Left renal cortex interstitium (tissue), 4 donors: ENCODE results near the gene CCDC47. TPM values are rescaled to one million over a fixed set of nuclear protein-coding genes. Genes with fewer than 3 reads are reported as not detected.

Experiments
- DNase-seq, 4 donors: peaks; one replicate each; pipeline ENCODE4 v3.0.0-alpha.2; 2013; ENCODE audit warnings: low read depth in 4 of 4, low spot score in 2 of 4, missing footprints in 1 of 4
- polyA plus RNA-seq, 4 donors: library from polyadenylated mRNA; unstranded; fragments of 120-200 nt; gene quantifications; one replicate each; pipeline ENCODE4 v1.2.1, GENCODE V29; 2013; ENCODE audit not compliant: insufficient read length in 4 of 4

Gene CCDC47
- polyA plus RNA-seq, 4 donors: 86.9 to 126 (median 108) TPM

DNA sequence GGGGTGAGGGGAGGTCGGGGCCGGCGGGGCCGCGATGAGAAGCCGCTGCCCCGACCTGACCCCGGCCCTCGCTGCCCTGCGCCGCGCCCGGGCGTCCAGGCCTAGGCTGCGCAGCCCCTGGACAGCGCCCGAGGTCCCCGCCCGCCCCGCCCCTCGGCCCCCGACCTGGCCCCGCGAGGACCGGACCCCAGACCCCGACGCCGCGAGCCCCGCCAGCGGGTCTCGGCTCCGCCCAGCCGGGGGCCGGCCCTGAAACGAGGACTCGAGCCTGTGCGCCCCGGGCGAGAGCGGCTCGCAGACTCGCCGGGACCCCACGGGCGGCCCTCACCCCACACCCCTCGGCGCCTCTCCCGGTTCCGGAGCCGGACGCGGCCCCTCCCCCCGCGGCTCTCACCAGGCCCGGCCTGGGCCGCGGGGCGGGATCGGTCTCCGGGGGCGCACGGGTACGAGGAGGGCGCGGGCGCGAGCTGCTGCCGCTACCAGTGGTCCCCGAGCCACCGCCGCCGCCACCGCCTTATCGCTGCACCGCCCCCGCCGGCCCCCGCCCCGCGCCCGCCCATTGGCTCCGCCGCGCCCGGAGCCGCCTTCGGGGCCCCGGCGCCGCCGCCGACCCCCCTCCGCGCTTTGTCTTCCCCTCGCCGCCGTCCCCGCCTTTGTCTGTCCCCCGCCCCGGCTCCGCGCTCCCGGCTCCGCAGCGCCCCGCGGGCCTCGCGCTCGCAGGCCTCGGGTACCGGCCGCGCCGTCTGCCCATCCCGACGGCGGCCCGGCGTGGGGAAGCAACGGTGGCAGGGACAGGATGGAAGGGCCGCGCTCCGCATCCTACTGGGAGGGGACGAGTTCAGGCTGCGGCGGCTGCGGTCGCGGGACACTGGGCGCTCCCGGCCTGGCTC lies 73.5 kb downstream of the CCDC47 start, which contains the start of gene LIMD2:
LIMD2 (minus strand) TSS at position 488 of the 890 bp plus-strand sequence. CDS start 827 bp downstream, outside the sequence.
- DNase-seq: peak in 1 of 4 donors; percentile 21

DNA sequence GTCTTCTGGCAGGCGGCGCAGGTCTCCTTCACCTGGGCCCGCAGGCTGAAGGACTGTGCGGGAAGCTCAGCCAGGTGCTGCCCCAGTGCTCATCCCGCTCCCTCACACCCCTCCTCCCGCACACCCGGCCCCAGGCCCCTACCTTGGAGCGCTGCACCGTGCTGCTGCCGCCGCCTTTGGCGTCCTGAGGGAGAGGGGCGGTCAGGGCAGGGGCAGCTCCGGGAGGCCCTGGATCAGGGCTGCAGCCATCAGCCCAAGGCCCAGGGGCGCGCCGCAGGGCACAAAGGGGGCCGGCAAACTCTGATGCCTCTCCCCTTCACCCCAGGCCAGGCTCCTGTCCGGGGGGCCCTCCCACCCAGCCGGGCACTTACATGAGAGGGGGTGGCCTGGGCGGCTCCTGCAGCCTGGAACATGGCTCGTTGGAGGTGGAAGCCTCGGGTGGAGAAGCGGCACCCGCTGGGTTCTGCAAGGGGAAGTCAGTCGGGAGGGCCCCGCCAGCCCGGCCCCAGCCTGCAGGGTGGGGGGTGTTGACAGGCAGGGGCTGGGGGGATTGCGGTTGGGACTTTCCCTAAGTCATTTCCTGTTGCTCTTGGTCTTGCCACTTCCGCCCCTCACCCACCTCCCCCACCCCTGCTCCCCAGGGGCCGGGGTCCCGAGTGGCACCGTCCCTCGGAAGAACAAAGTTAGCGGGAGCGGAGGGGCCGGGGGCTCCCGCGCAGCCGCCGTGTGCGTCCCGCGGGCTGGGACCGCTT lies 74.3 kb downstream of the CCDC47 start:
- DNase-seq: no peak

DNA sequence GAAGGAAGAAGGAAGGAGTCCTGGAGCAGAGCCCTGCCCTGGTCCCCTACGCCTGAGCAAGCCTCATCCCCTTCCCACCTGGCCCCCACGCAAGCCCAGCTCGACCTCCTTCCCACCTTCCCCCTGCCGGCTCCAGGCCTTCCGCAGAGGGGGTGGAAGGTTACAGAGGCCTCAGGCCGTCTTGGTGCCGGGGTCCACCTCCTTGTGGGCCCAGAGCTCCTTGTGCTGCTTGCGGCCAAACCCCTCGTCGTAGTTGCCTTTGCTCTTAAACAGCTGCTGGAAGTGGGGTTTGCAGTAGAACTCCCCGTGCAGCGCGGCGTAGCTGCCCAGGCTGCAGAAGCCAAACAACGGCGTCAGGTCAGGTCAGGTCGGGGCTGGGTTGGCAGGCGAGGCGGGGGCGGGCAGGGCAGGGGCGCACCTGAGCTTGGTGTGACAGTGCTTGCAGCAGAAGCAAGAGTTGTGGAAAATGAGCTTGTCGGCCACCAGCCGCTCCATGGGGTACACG lies 75.0 kb downstream of the CCDC47 start:
- no peak for DNase-seq

DNA sequence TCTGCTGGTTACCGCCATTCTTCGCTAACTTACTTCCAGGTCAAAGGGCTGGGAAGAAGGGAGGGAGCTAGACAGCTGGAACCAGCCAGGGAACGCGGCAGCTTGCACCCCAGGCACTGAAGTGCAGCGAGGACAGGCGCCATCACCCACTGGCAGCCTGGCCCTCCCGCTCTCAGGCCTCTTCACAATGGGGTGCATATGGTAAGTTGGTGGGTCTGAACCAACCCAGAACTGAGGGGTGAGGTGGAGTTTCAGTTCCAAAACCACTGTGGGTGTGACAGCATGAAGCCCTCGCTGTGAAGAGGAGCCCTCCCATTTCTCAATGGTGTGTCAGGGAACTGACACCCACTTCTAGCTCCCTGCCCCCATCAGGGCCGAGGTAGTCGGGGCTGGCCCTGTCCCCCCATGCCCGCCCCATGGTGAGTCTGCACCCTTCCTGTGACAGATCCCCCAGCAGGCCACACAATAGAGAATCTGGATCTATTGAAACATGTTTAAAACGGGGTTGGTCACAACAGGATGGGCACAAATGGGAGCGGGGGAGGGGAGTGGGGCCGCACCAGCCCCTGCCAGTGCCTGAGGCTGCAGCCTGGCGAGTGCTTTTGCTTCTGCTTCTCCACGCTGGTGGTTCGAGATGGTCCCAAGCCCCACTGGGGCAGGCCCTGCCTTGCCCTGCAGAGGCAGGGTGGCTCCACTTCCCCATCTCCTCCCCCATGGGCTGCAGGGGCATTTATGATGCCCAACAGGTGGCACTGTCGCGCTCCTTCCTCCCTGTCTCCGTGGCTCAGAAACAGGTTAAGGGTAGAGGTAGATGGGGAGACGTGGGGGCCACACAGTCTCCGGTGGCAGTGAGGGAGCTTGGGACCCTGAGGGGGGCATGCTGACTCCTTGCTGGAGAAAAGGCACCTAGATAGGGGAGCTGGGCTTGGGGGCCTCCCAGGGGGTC lies 75.8 kb downstream of the CCDC47 start:
- no peak for DNase-seq

DNA sequence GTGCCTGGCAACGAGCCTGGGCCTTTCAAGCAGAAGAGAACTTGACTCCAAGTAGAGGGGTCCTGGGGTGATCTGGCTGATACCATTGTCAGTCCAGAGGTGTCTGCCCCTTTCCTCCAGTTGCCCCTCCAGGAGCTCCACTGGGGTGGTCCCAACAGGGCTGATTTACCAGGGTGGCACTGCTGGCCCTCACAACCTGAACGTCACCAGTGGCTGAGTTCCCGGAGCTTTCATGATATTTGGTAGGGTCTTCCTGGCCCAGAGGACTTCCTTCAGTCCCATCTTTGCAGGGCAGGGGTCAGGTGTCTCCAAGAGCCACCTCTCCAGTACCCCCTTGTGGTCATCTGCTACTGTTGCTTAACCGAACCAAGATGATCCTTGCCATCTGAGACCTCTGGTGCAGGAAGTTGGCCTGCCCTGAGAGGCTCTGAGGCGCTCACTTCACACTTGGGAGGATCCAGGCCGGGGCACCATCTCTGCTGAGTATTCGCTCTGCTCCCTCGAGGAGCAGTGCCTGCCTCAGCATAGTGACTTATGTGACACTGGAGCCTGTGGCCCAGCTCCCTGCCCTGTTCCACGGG lies 76.9 kb downstream of the CCDC47 start:
- DNase-seq: no peak

DNA sequence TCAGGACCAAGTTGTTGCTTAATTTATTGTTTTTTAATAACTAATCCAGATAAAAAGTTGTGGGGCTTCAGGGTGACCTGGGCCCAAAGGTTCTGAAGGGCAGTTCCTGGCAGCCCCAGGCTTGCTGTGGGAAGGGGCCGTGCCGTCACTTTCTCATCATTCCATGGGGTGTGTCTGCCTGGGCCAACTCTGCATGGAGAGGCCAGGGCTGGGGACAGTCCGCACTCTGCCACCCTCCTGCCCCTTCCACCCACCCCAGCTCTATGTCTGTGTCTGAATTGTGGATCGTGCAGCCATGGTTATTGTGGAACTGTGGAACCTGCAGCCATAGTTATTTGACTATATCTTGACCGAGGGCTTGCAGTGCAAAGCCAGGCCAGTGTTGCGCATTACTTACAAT lies 77.5 kb downstream of the CCDC47 start:
- DNase-seq: no peak

Other genes starting within 250 kb of the CCDC47 start
- 100 to 1,000 TPM; 101 to 116 (median 111) TPM for gene DCAF7, start 223.1 kb downstream of the CCDC47 start, polyA plus RNA-seq
- 10 to 100 TPM; 26.7 to 30.9 (median 28.4) TPM for gene TACO1, start 172.7 kb downstream of the CCDC47 start, polyA plus RNA-seq
- 10 to 100 TPM; 27.5 to 34.9 (median 31.3) TPM for gene MAP3K3, start 151.2 kb downstream of the CCDC47 start, polyA plus RNA-seq
- 10 to 100 TPM; 21.9 to 40.3 (median 31.8) TPM for gene LIMD2, start 73.5 kb downstream of the CCDC47 start, polyA plus RNA-seq
- 10 to 100 TPM; 35.9 to 80.8 (median 54.7) TPM for gene STRADA, start 31.8 kb downstream of the CCDC47 start, polyA plus RNA-seq
- 100 to 1,000 TPM; 125 to 212 (median 183) TPM for gene DDX42, start 573 bp upstream of the CCDC47 start, polyA plus RNA-seq
- gene PSMC5, start 53.8 kb upstream of the CCDC47 start, polyA plus RNA-seq: 100 to 1,000 TPM; 156 to 190 (median 181) TPM
- gene FTSJ3, start 54.1 kb upstream of the CCDC47 start, polyA plus RNA-seq: 10 to 100 TPM; 59.9 to 92.1 (median 62.6) TPM
- 10 to 100 TPM; 55.0 to 63.8 (median 57.8) TPM for gene SMARCD2, start 69.1 kb upstream of the CCDC47 start, polyA plus RNA-seq
- under 1 TPM in 2 of 4 donors, not detected in 2; 0.61 to 0.82 TPM for gene CSH2, start 100.1 kb upstream of the CCDC47 start, polyA plus RNA-seq
- not detected for gene GH2, start 108.3 kb upstream of the CCDC47 start, polyA plus RNA-seq
- gene CSH1, start 123.0 kb upstream of the CCDC47 start, polyA plus RNA-seq: 1 to 10 TPM in 1 of 4 donors, under 1 TPM in 1, not detected in 2; 0.55 to 1.8 TPM
- not detected for gene CSHL1, start 137.7 kb upstream of the CCDC47 start, polyA plus RNA-seq
- not detected for gene GH1, start 145.2 kb upstream of the CCDC47 start, polyA plus RNA-seq
- gene CD79B, start 158.7 kb upstream of the CCDC47 start, polyA plus RNA-seq: 1 to 10 TPM; 1.8 to 3.0 (median 2.9) TPM
- 1 to 10 TPM in 3 of 4 donors, under 1 TPM in 1; 0.99 to 1.3 (median 1.2) TPM for gene SCN4A, start 199.3 kb upstream of the CCDC47 start, polyA plus RNA-seq
- gene PRR29, start 224.8 kb upstream of the CCDC47 start, polyA plus RNA-seq: 1 to 10 TPM; 2.9 to 4.0 (median 3.6) TPM
- gene ICAM2, start 247.0 kb upstream of the CCDC47 start, polyA plus RNA-seq: 10 to 100 TPM; 22.0 to 36.0 (median 29.4) TPM